PC-3 (cell line): Measurements from ENCODE around the gene GPR132. TPM values are rescaled to one million over a fixed set of nuclear protein-coding genes. Genes with fewer than 3 reads are reported as not detected.
"Not testable (repeated sequence)": the region's sequence is repeated elsewhere in the genome, so short reads cannot be mapped to it uniquely, and the experiment has no call there.

Source experiments
- ATAC-seq: fragments of 200-7000 bp; cut with Tn5 transposase; 2 replicates; pipeline ENCODE4 v1.9.1; 2020; ENCODE audit warnings: mild to moderate bottlenecking, moderate library complexity
- BruUV-seq: library from RNA; stranded (reverse); fragments of 400-500 nt; replicated peaks from 2 replicates; lab custom pipeline; 2021; lab: Mats Ljungman, UMichigan
- CTCF ChIA-PET: fragments of 300-600 bp; sonication (Branson Sonifier 250); formaldehyde crosslinking; loops from one replicate; lab custom pipeline; 2022; ENCODE audit warnings: antibody characterized with exemption; lab: Charles Lee
- POLR2A ChIA-PET: fragments of 300-600 bp; sonication (Branson Sonifier 250); formaldehyde crosslinking; loops from one replicate; lab custom pipeline; 2022; ENCODE audit warnings: antibody characterized with exemption; ENCODE audit not compliant: unreplicated experiment; lab: Charles Lee
- DNase-seq: peaks from one replicate; pipeline ENCODE4 v3.0.0-alpha.2; 2015
- H2AFZ ChIP-seq: fragments of 300-600 bp; sonication (generic); 2 replicates; pipeline ENCODE4 v1.6.0; 2016; ENCODE audit warnings: antibody characterized with exemption, low read length
- H3F3A ChIP-seq: fragments of 300-600 bp; sonication (generic); one replicate; pipeline ENCODE4 v1.6.0; 2017; ENCODE audit warnings: antibody characterized with exemption, low read length, control low read depth, mild to moderate bottlenecking; ENCODE audit not compliant: unreplicated experiment
- H3K27ac ChIP-seq: fragments of 300-600 bp; sonication (generic); 2 replicates; pipeline ENCODE4 v1.5.1; 2016; ENCODE audit warnings: mild to moderate bottlenecking, low read length
- H3K27me3 ChIP-seq: fragments of 300-600 bp; sonication (generic); 2 replicates; pipeline ENCODE4 v1.6.1; 2016; ENCODE audit warnings: low read length, mixed read lengths
- H3K36me3 ChIP-seq: fragments of 300-600 bp; sonication (generic); 2 replicates; pipeline ENCODE4 v1.6.1; 2016; ENCODE audit warnings: low read depth, mixed run types, low read length, mixed read lengths
- H3K4me1 ChIP-seq: fragments of 300-600 bp; sonication (generic); 2 replicates; pipeline ENCODE4 v1.5.1; 2016; ENCODE audit warnings: low read length; ENCODE audit not compliant: insufficient read depth
- H3K4me2 ChIP-seq: fragments of 300-600 bp; sonication (generic); 2 replicates; pipeline ENCODE4 v1.6.0; 2016; ENCODE audit warnings: low read length
- H3K4me3 ChIP-seq: fragments of 300-600 bp; sonication (generic); 2 replicates; pipeline ENCODE4 v1.5.1; 2016; ENCODE audit warnings: mild to moderate bottlenecking, low read length, mixed read lengths
- H3K79me2 ChIP-seq: fragments of 300-600 bp; sonication (generic); 2 replicates; pipeline ENCODE4 v1.6.1; 2017; ENCODE audit warnings: low read length, mixed read lengths
- H3K9ac ChIP-seq: fragments of 300-600 bp; sonication (generic); 2 replicates; pipeline ENCODE4 v1.6.0; 2016; ENCODE audit warnings: mild to moderate bottlenecking, low read length
- H3K9me2 ChIP-seq: fragments of 300-600 bp; sonication (generic); replicated peaks from 2 replicates; pipeline ENCODE4 v1.6.1; 2016; ENCODE audit warnings: mixed run types, low read length, mixed read lengths
- H3K9me3 ChIP-seq: fragments of 300-600 bp; sonication (generic); 2 replicates; pipeline ENCODE4 v1.6.1; 2016; ENCODE audit warnings: low read length, mixed read lengths
- H4K20me1 ChIP-seq: fragments of 300-600 bp; sonication (generic); 2 replicates; pipeline ENCODE4 v1.6.1; 2016; ENCODE audit warnings: low read length, mixed read lengths
- CTCF ChIP-seq: fragments of 300-600 bp; sonication (generic); conservative IDR thresholded peaks from 2 replicates; pipeline ENCODE4 v1.5.1; 2017; ENCODE audit warnings: antibody characterized with exemption, low read depth, mild to moderate bottlenecking, low read length
- EZH2 ChIP-seq: fragments of 300-600 bp; sonication (generic); IDR thresholded peaks from one replicate; pipeline ENCODE4 v1.6.1; 2017; ENCODE audit warnings: antibody characterized with exemption, mild to moderate bottlenecking, low read length; ENCODE audit not compliant: unreplicated experiment
- EZH2phosphoT487 ChIP-seq: fragments of 300-600 bp; sonication (generic); IDR thresholded peaks from 2 replicates; pipeline ENCODE4 v1.6.1; 2018; ENCODE audit warnings: mild to moderate bottlenecking, antibody characterized with exemption, low read length, borderline replicate concordance
- intact Hi-C: fragments of 100-400 bp; cut with micrococcal nuclease; formaldehyde crosslinking; loops from 2 replicates; pipeline ENCODE4 v1.9.0; 2023
- total RNA-seq: library from RNA; depleted of rRNA; stranded (reverse); fragments of >200 nt; gene quantifications from 2 replicates; pipeline ENCODE4 v1.2.3, GENCODE V29; 2014

Gene GPR132
- total RNA-seq, 1 experiment from 2014 or later: 0.04 TPM

GRCh38 chr14:105041841-105042765, 23.1 kb downstream of the GPR132 start:
- ChIA-PET POLR2A (no interaction called here), CTCF (no interaction called here)
- no peaks in the 10 kb centered on the region for H3F3A ChIP-seq
- no peaks in the 10 kb centered on the region for H3K9me3 ChIP-seq
- DNase-seq: peak; percentile 30
- no peaks in the 10 kb centered on the region for H3K9me2 ChIP-seq
- no peak overlapping the region for H3K9ac ChIP-seq
- H3K4me3 ChIP-seq: no peak overlapping the region
- no peak for TF ChIP-seq CTCF
- TF ChIP-seq EZH2: no peak
- no peak for TF ChIP-seq EZH2phosphoT487
- ATAC-seq: peak; percentile 14; the same call in 1 of the 2 replicates
- no peak overlapping the region for H3K4me2 ChIP-seq
- H3K4me1 ChIP-seq: 0 out of 2 replicates have a peak, but pooled peaks cover 3% of the 10 kb centered on the region
- no peaks in the 10 kb centered on the region for H3K27me3 ChIP-seq
- no TSS peak for BruUV-seq
- intact Hi-C loops: no loop called here
- no peaks in the 10 kb centered on the region for H4K20me1 ChIP-seq
- H3K27ac ChIP-seq: no peak overlapping the region
- no peaks in the 10 kb centered on the region; the same call in 1 of the 2 replicates for H3K36me3 ChIP-seq
- no peaks in the 10 kb centered on the region for H3K79me2 ChIP-seq
- no peak overlapping the region for H2AFZ ChIP-seq

GRCh38 chr14:105039458-105040205, 25.6 kb downstream of the GPR132 start:
- CTCF ChIA-PET: no interaction called here
- H3K27ac ChIP-seq: no peak overlapping the region
- TF ChIP-seq EZH2 (no peak), EZH2phosphoT487 (no peak), CTCF (no peak)
- H3K79me2 ChIP-seq: no peaks in the 10 kb centered on the region
- ATAC-seq: no peak
- no TSS peak for BruUV-seq
- H4K20me1 ChIP-seq: no peaks in the 10 kb centered on the region
- no peaks in the 10 kb centered on the region for H3K9me2 ChIP-seq
- no peak for DNase-seq
- H3K4me2 ChIP-seq: no peak overlapping the region
- no peaks in the 10 kb centered on the region for H3K27me3 ChIP-seq
- no peak overlapping the region for H2AFZ ChIP-seq
- no peaks in the 10 kb centered on the region for H3K9me3 ChIP-seq
- H3K36me3 ChIP-seq: no peaks in the 10 kb centered on the region
- intact Hi-C loops: no loop called here
- POLR2A ChIA-PET: no interaction called here
- no peaks in the 10 kb centered on the region for H3F3A ChIP-seq
- no peak overlapping the region for H3K4me3 ChIP-seq
- 0 out of 2 replicates have a peak, but pooled peaks cover 3% of the 10 kb centered on the region for H3K4me1 ChIP-seq
- H3K9ac ChIP-seq: no peak overlapping the region

- H3F3A ChIP-seq, H2AFZ ChIP-seq, H3K9me3 ChIP-seq, H3K4me2 ChIP-seq, H3K4me3 ChIP-seq, H3K9ac ChIP-seq, H3K36me3 ChIP-seq, H3K27me3 ChIP-seq, H3K79me2 ChIP-seq, POLR2A ChIA-PET, BruUV-seq, DNase-seq, ATAC-seq, H3K9me2 ChIP-seq, H3K27ac ChIP-seq, H4K20me1 ChIP-seq: not testable (repeated sequence)
- intact Hi-C loops: loop anchor here (1.0 kb wide), 1 partner anchor 7 kb away; no protein-coding TSS in a partner anchor
- peaks cover 10% of the 10 kb centered on the region for H3K4me1 ChIP-seq
- CTCF ChIA-PET: interaction anchor here (0.7 kb wide), 1 partner anchor 209 kb away, joined by 3 read pairs; no protein-coding TSS in a partner anchor
Measured at GRCh38 chr14:105035616-105036015, 29.6 kb downstream of the GPR132 start.
